Sigmoid colon (tissue), 4 donors: ENCODE results near the gene NEK2.

ENCODE experiments used
- EP300 ChIP-seq, 4 donors: sonication (generic); formaldehyde crosslinking; IDR thresholded peaks; one replicate each; pipeline ENCODE4 v1.6.1; 2017; ENCODE audit warnings: antibody characterized with exemption in 4 of 4
- POLR2A ChIP-seq, 2 donors: fragments of 450-650 bp; IDR thresholded peaks; one replicate each; pipeline ENCODE4 v1.6.1; 2016; ENCODE audit warnings: antibody characterized with exemption in 2 of 2, mild to moderate bottlenecking in 2 of 2, moderate library complexity in 2 of 2
- POLR2AphosphoS5 ChIP-seq, 4 donors: sonication (generic); formaldehyde crosslinking; IDR thresholded peaks; one replicate each; pipeline ENCODE4 v1.6.1; 2017; ENCODE audit warnings: antibody characterized with exemption in 4 of 4
- TF ChIP-seq, protein P1 (sequence below), 4 experiments: fragments of 450-650 bp in 3 of 4; fragments of 200-600 bp in 1 of 4; IDR thresholded peaks; one replicate each; pipeline ENCODE4 v1.5.1; 2016 to 2019; ENCODE audit warnings: antibody characterized with exemption in 4 of 4, mild to moderate bottlenecking in 3 of 4, moderate library complexity in 2 of 4

DNA sequence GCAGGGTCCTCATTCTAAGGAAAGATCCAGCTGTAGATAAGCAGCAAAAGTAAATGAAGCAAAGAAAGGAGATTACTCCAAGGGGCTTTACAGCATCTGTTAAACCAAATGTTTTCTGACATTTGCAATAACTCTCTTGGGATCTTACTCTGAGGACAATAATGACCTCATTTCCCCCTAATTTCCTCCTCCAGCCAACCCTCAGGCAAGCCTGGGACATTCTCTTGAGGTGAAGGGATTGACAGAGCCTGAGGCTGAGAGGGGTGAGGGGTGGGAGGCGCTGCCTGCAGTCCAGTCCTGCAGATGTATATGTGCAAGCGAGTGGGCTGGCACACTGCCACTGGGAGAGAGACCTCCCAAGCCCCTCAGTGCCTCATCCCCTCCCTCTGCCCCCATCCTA lies 40.5 kb upstream of the NEK2 start:
- TF ChIP-seq, protein P1, sequence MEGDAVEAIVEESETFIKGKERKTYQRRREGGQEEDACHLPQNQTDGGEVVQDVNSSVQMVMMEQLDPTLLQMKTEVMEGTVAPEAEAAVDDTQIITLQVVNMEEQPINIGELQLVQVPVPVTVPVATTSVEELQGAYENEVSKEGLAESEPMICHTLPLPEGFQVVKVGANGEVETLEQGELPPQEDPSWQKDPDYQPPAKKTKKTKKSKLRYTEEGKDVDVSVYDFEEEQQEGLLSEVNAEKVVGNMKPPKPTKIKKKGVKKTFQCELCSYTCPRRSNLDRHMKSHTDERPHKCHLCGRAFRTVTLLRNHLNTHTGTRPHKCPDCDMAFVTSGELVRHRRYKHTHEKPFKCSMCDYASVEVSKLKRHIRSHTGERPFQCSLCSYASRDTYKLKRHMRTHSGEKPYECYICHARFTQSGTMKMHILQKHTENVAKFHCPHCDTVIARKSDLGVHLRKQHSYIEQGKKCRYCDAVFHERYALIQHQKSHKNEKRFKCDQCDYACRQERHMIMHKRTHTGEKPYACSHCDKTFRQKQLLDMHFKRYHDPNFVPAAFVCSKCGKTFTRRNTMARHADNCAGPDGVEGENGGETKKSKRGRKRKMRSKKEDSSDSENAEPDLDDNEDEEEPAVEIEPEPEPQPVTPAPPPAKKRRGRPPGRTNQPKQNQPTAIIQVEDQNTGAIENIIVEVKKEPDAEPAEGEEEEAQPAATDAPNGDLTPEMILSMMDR (IDR thresholded peaks at IDR 0.05) = no peak
- TF ChIP-seq POLR2AphosphoS5 (IDR thresholded peaks at IDR 0.05) (no peak), POLR2A (IDR thresholded peaks at IDR 0.05) (no peak), EP300 (IDR thresholded peaks at IDR 0.05) (no peak)
